Epithelial cell of proximal tubule (primary cell): ENCODE data around the gene LDAH. TPM values are rescaled to one million over a fixed set of nuclear protein-coding genes. Genes with fewer than 3 reads are reported as not detected.

Source experiments
- DNase-seq: peaks from one replicate; pipeline ENCODE4 v3.0.0-alpha.2; 2011; ENCODE audit warnings: low read depth
- H3K4me3 ChIP-seq: 2 replicates; pipeline ENCODE4 v1.5.1; 2011; ENCODE audit warnings: low read depth, mild to moderate bottlenecking, low read length
- CTCF ChIP-seq: conservative IDR thresholded peaks from 2 replicates; pipeline ENCODE4 v1.5.1; 2012; ENCODE audit warnings: low read depth, mild to moderate bottlenecking, low read length
- total RNA-seq: library from RNA; depleted of rRNA; stranded (reverse); fragments of >200 nt; gene quantifications from 2 replicates; pipeline ENCODE4 v1.2.3, GENCODE V29; 2015

The LDAH gene
- total RNA-seq, 1 donor from 2014 or later = 16.5 TPM

GRCh38 chr2:20660506-20661420 is 162.1 kb downstream of the LDAH start:
- no peak overlapping the region for H3K4me3 ChIP-seq
- no peak for TF ChIP-seq CTCF
- no peak for DNase-seq

- DNase-seq = no peak
- H3K4me3 ChIP-seq = no peak overlapping the region
- no peak for TF ChIP-seq CTCF
Observed at GRCh38 chr2:20657522-20658235, 165.2 kb downstream of the LDAH start.

- no peak overlapping the region for H3K4me3 ChIP-seq
- TF ChIP-seq CTCF = no peak
- DNase-seq = no peak
Observed at GRCh38 chr2:20656561-20656960, 166.3 kb downstream of the LDAH start.

- DNase-seq = no peak
- H3K4me3 ChIP-seq = no peak overlapping the region
- no peak for TF ChIP-seq CTCF
Observed at GRCh38 chr2:20654535-20654813, 168.4 kb downstream of the LDAH start.

- no peak overlapping the region for H3K4me3 ChIP-seq
- TF ChIP-seq CTCF = peak; percentile 10
- no peak for DNase-seq
Observed at GRCh38 chr2:20653695-20654534, 169.0 kb downstream of the LDAH start.

GRCh38 chr2:20652673-20653575 is 170.0 kb downstream of the LDAH start:
- DNase-seq = no peak
- TF ChIP-seq CTCF = no peak

More at GRCh38 chr2:20652673-20653575, 170.0 kb downstream of the LDAH start:
- H3K4me3 ChIP-seq = no peak overlapping the region
